NCI-H1930 (cell line): ENCODE data around the gene RGS9.
"Not testable (repeated sequence)": the region's sequence is repeated elsewhere in the genome, so short reads cannot be mapped to it uniquely, and the experiment has no call there.

ENCODE experiments used
- DNase-seq, 2 experiments: peaks; one replicate each; lab custom pipeline; 2025; lab: John Stamatoyannopoulos, UW

RGS9 gene

GRCh38 chr17:65137021-65137939, at the start of gene RGS9:
RGS9 (plus strand) TSS chr17:65137370; CDS start chr17:65137541, 171 bp downstream.
- peak; percentile 57 to 75 for DNase-seq

GRCh38 chr17:65088621-65089360, 48.4 kb upstream of the RGS9 start:
- no peak for DNase-seq

GRCh38 chr17:65092262-65092661, 44.9 kb upstream of the RGS9 start:
- no peak for DNase-seq

GRCh38 chr17:65092721-65093356, 44.3 kb upstream of the RGS9 start:
- not testable (repeated sequence) for DNase-seq

- DNase-seq: no peak
Measured at GRCh38 chr17:65093930-65094329, 43.2 kb upstream of the RGS9 start.

GRCh38 chr17:65095465-65095864, 41.7 kb upstream of the RGS9 start:
- DNase-seq: no peak

- DNase-seq: not testable (repeated sequence)
Measured at GRCh38 chr17:65096382-65096781, 40.8 kb upstream of the RGS9 start.

- no peak for DNase-seq
Measured at GRCh38 chr17:65097110-65097509, 40.1 kb upstream of the RGS9 start.

GRCh38 chr17:65099475-65099874, 37.7 kb upstream of the RGS9 start:
- no peak for DNase-seq

- DNase-seq: no peak
Measured at GRCh38 chr17:65099941-65100315, 37.2 kb upstream of the RGS9 start.

- peak; percentile 28 to 70 for DNase-seq
Measured at GRCh38 chr17:65100316-65101140, 36.6 kb upstream of the RGS9 start.

GRCh38 chr17:65101371-65101770, 35.8 kb upstream of the RGS9 start:
- DNase-seq: no peak

GRCh38 chr17:65102235-65102634, 34.9 kb upstream of the RGS9 start:
- DNase-seq: no peak

- no peak for DNase-seq
Measured at GRCh38 chr17:65102788-65103187, 34.4 kb upstream of the RGS9 start.

GRCh38 chr17:65103431-65103830, 33.7 kb upstream of the RGS9 start:
- DNase-seq: no peak

- no peak for DNase-seq
Measured at GRCh38 chr17:65103896-65104295, 33.3 kb upstream of the RGS9 start.

- no peak for DNase-seq
Measured at GRCh38 chr17:65104541-65104940, 32.6 kb upstream of the RGS9 start.

GRCh38 chr17:65104973-65105372, 32.2 kb upstream of the RGS9 start:
- DNase-seq: no peak

- DNase-seq: no peak
Measured at GRCh38 chr17:65108152-65108551, 29.0 kb upstream of the RGS9 start.

GRCh38 chr17:65109543-65109942, 27.6 kb upstream of the RGS9 start:
- no peak for DNase-seq

- DNase-seq: no peak
Measured at GRCh38 chr17:65109990-65110680, 27.0 kb upstream of the RGS9 start.
